ENCODE results near the gene SLC39A7.

Gene SLC39A7

GRCh38 chr6:33170176-33171015 is 30.3 kb upstream of the SLC39A7 start:
- DNase-seq (ENCODE audit: low read depth, low spot score): no peak

GRCh38 chr6:33171016-33171879 is 29.4 kb upstream of the SLC39A7 start:
- no peak for DNase-seq (ENCODE audit: low read depth, low spot score)

GRCh38 chr6:33171880-33172687 is 28.6 kb upstream of the SLC39A7 start:
- DNase-seq (ENCODE audit: low read depth, low spot score): no peak

GRCh38 chr6:33172688-33173534 is 27.8 kb upstream of the SLC39A7 start:
- DNase-seq (ENCODE audit: low read depth, low spot score): no peak

GRCh38 chr6:33173535-33174180 is 27.0 kb upstream of the SLC39A7 start:
- no peak for DNase-seq (ENCODE audit: low read depth, low spot score)

- no peak for DNase-seq (ENCODE audit: low read depth, low spot score)
These were observed 25.9 kb upstream of the SLC39A7 start for GRCh38 chr6:33174784-33175183.

GRCh38 chr6:33175436-33176069 is 25.1 kb upstream of the SLC39A7 start:
- no peak for DNase-seq (ENCODE audit: low read depth, low spot score)

GRCh38 chr6:33176906-33177305 is 23.8 kb upstream of the SLC39A7 start:
- no peak for DNase-seq (ENCODE audit: low read depth, low spot score)

- DNase-seq (ENCODE audit: low read depth, low spot score): no peak
These were observed 22.9 kb upstream of the SLC39A7 start for GRCh38 chr6:33177552-33178446.

GRCh38 chr6:33178755-33179475 is 21.8 kb upstream of the SLC39A7 start:
- DNase-seq (ENCODE audit: low read depth, low spot score): no peak

- DNase-seq (ENCODE audit: low read depth, low spot score): no peak
These were observed 19.5 kb upstream of the SLC39A7 start for GRCh38 chr6:33181141-33181540.

- no peak for DNase-seq (ENCODE audit: low read depth, low spot score)
These were observed 17.5 kb upstream of the SLC39A7 start for GRCh38 chr6:33183071-33183683.

GRCh38 chr6:33185190-33185589 is 15.5 kb upstream of the SLC39A7 start:
- DNase-seq (ENCODE audit: low read depth, low spot score): no peak

GRCh38 chr6:33185654-33186187 is 14.9 kb upstream of the SLC39A7 start:
- no peak for DNase-seq (ENCODE audit: low read depth, low spot score)

- DNase-seq (ENCODE audit: low read depth, low spot score): no peak
These were observed 12.9 kb upstream of the SLC39A7 start for GRCh38 chr6:33187809-33188208.

GRCh38 chr6:33189164-33189563 is 11.5 kb upstream of the SLC39A7 start:
- DNase-seq (ENCODE audit: low read depth, low spot score): no peak

GRCh38 chr6:33189625-33190448 is 10.8 kb upstream of the SLC39A7 start:
- no peak for DNase-seq (ENCODE audit: low read depth, low spot score)
